Epithelial cell of esophagus (primary cell): ENCODE measurements around the gene LAMP2.

Experiments
- DNase-seq: peaks from one replicate; pipeline ENCODE4 v3.0.0; 2010; ENCODE audit warnings: low read depth
- H3K4me3 ChIP-seq: 2 replicates; pipeline ENCODE4 v1.5.1; 2011; ENCODE audit warnings: mild to moderate bottlenecking, low read length, control low read depth
- TF ChIP-seq, protein P1 (sequence below): IDR thresholded peaks from 2 replicates; pipeline ENCODE4 v1.5.1; 2011; ENCODE audit warnings: low read depth, mild to moderate bottlenecking, low read length, control low read depth, inconsistent platforms; ENCODE audit not compliant: insufficient read depth; ENCODE audit errors: missing control alignments

The LAMP2 gene

DNA sequence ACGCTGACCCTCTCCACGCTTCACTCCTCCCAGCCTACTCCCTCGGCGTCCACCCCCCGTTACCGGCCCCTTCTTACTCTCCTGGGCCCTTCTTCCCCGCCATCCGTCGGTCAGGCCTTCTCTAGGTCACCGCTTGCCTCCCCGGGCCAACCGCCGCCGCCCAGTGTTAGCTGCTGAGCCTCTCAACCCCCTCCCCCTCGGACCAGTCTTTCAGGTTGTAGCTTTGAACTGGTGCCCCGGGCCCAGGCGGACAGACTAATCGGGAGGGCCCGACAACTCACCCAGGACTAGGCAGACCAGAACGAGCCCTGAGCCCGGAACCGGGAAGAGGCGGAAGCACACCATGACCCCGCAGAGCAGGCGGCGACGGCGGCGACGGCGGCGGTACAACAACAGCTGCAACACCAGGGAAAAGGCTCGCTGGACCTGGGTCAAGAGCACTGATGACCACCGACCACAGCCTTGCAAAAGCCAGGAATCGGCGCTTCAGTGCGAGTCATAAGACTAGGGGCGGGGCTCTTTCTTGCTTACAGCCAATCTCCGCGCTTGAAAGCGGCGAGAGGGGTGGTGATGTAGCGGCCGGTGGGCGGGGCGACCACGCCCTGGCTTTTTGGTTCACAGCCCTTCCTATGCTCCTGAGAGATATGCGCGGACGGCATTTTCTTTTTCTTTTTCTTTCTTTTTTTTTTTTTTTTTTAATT is at the start of gene LAMP2:
LAMP2 (minus strand) TSS at position 472 of the 701 bp plus-strand sequence; CDS start at position 345, 127 bp downstream.
- peak within 1 kb of the TSS; percentile 72 for H3K4me3 ChIP-seq
- peak; percentile 83 for DNase-seq
- TF ChIP-seq, protein P1, sequence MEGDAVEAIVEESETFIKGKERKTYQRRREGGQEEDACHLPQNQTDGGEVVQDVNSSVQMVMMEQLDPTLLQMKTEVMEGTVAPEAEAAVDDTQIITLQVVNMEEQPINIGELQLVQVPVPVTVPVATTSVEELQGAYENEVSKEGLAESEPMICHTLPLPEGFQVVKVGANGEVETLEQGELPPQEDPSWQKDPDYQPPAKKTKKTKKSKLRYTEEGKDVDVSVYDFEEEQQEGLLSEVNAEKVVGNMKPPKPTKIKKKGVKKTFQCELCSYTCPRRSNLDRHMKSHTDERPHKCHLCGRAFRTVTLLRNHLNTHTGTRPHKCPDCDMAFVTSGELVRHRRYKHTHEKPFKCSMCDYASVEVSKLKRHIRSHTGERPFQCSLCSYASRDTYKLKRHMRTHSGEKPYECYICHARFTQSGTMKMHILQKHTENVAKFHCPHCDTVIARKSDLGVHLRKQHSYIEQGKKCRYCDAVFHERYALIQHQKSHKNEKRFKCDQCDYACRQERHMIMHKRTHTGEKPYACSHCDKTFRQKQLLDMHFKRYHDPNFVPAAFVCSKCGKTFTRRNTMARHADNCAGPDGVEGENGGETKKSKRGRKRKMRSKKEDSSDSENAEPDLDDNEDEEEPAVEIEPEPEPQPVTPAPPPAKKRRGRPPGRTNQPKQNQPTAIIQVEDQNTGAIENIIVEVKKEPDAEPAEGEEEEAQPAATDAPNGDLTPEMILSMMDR: no peak

DNA sequence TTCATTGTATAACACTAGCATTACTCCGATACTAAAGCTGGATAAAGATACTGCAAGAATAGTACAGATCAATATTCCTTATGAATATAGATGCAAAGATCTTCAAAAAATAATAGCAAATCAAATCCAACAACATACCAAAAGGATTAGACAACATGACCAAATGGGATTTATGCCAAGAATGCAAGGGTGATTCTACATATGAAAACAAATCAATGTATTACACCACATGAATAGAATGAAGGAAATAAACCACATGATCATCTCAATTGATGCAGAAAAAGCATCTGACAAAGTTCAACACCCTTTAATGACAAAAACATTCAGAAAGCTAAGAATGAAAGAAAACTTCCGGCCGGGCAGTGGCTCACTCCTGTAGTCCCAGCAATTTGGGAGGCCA is 48.8 kb upstream of the LAMP2 start:
- no peak overlapping the region for H3K4me3 ChIP-seq
- TF ChIP-seq, protein P1: no peak
- peak; percentile 74 for DNase-seq

DNA sequence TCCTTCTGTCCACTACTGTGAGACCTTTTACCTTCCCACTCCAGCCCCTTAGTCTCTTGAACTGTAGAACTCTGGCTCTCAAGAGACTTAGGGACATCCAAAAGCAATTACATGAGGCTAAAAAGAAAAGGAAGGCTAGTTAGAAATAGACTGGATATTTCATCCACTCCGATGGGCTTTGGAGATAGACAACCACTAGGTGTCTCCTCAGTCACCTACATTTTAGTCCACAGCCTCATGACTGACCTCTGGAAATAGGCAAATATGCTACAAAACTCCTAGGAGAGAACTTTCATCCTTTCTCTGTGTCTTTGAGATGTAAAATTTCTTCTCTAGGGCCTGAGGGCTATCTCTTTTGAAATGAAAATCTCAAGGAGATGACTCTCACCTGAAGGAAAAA is 45.1 kb upstream of the LAMP2 start:
- no peak overlapping the region for H3K4me3 ChIP-seq
- peak; percentile 38 for DNase-seq
- TF ChIP-seq, protein P1: peak; percentile 56

GRCh38 chrX:120512627-120513026 is 43.5 kb upstream of the LAMP2 start:
- no peak overlapping the region for H3K4me3 ChIP-seq
- TF ChIP-seq, protein P1: no peak
- DNase-seq: no peak

DNA sequence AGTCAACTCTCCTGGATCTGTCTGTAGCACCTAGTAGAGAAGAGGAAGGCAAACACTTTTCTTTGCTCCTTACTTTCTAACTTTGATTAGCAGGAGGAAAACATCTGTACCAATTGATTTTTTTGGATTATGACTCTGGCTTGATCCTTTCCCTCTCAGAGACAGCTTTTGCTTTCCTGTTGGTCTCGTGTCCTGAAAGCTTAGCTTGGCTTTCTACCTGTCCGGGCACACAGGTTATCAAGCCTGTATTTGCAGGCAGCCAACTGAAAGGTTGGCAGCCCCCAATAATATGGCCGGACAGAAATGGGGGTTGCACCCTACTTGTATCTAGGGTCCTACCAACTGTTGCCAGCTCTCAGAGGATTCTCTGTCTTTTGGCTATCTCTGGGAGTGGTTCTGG is 43.1 kb upstream of the LAMP2 start:
- no peak for DNase-seq
- no peak overlapping the region for H3K4me3 ChIP-seq
- TF ChIP-seq, protein P1: no peak

DNA sequence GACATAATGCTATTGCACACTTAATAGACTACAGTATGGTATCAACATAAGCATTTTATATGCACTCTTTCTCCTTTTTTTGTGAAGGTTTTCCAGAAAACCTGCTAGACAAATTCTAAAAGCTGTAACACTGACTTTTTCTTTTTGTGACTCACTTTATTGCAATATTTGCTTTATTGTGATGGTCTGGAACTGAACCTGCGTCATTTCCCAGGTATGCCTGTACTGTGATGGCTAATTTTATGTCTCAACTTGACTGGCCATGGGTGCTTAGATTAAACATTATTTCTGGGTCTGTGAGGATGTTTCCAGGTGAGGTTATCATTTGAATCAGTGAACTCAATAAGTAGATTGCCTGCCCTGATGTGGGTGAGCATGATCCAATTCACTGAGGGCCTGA is 35.5 kb upstream of the LAMP2 start:
- H3K4me3 ChIP-seq: no peak overlapping the region
- TF ChIP-seq, protein P1: no peak
- peak; percentile 76 for DNase-seq
